DMS153 (cell line): ENCODE data around the gene SLC25A45.

Experiments used
- DNase-seq: peaks from one replicate; lab custom pipeline; 2025; lab: John Stamatoyannopoulos, UW

The SLC25A45 gene

GRCh38 chr11:65404638-65405339 lies 22.3 kb upstream of the SLC25A45 start:
- DNase-seq: no peak

GRCh38 chr11:65404210-65404609 lies 21.8 kb upstream of the SLC25A45 start:
- DNase-seq: no peak

GRCh38 chr11:65403607-65404121 lies 21.2 kb upstream of the SLC25A45 start:
- DNase-seq: no peak

- DNase-seq: no peak
Observed at GRCh38 chr11:65402790-65403189, 20.3 kb upstream of the SLC25A45 start.

GRCh38 chr11:65401803-65402248 lies 19.4 kb upstream of the SLC25A45 start:
- no peak for DNase-seq

- no peak for DNase-seq
Observed at GRCh38 chr11:65401073-65401802, 18.8 kb upstream of the SLC25A45 start.

- no peak for DNase-seq
Observed at GRCh38 chr11:65400307-65401072, 18.0 kb upstream of the SLC25A45 start.

- no peak for DNase-seq
Observed at GRCh38 chr11:65399845-65400244, 17.4 kb upstream of the SLC25A45 start.

- DNase-seq: no peak
Observed at GRCh38 chr11:65399249-65399648, 16.8 kb upstream of the SLC25A45 start.

- DNase-seq: no peak
Observed at GRCh38 chr11:65398362-65398910, 16.0 kb upstream of the SLC25A45 start.

GRCh38 chr11:65396769-65397745 lies 14.6 kb upstream of the SLC25A45 start:
- DNase-seq: no peak

- no peak for DNase-seq
Observed at GRCh38 chr11:65395961-65396530, 13.6 kb upstream of the SLC25A45 start.

GRCh38 chr11:65394125-65394536 lies 11.7 kb upstream of the SLC25A45 start:
- no peak for DNase-seq

- DNase-seq: no peak
Observed at GRCh38 chr11:65393513-65394079, 11.2 kb upstream of the SLC25A45 start.

- DNase-seq: no peak
Observed at GRCh38 chr11:65392899-65393298, 10.5 kb upstream of the SLC25A45 start.

GRCh38 chr11:65392186-65392829 lies 9.9 kb upstream of the SLC25A45 start:
- DNase-seq: no peak

- DNase-seq: no peak
Observed at GRCh38 chr11:65390996-65391395, 8.6 kb upstream of the SLC25A45 start.

- no peak for DNase-seq
Observed at GRCh38 chr11:65390099-65390941, 7.9 kb upstream of the SLC25A45 start.
